ENCODE measurements around the gene FHL2. TPM values are rescaled to one million over a fixed set of nuclear protein-coding genes. Genes with fewer than 3 reads are reported as not detected.

FHL2 gene
- total and polyA plus RNA-seq, 8 donors: 1.4 to 9.1 (median 3.9) TPM

DNA sequence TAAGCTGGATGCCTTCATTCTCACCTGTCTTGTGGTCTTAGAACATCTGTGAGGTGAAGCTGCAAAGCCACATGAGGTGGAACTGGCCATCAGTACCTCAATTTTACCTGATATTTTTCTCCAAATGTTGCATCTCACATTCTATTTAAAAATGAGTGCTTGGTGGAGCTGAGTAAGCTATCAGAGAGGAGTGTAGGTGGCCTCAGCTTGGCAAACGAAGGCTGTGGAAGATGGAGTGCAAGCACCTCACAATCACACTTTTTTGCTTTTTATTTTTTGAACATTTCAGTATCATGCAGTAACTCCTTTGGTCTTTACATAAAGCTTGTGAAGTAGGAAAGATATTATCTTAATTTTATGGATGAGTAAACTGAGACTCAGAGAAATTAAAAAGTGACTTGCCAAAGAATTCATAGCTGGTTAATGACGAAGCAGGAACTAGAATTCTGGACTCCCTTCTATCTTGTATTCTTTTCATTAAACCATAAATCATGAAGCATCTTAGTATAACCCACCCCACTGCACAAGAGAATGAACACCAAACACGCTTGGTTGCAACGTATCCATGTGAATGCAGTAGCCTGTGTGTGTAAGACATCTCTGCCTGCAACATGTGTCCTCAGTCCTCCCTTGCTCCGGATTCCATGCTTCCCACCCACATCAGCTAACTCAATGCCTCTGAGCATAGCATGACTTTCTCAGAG is 34.3 kb downstream of the FHL2 start:
- H3K27ac ChIP-seq: no peak overlapping the region
- H3K4me1 ChIP-seq: no peaks in the 10 kb centered on the region
- no peaks in the 10 kb centered on the region for H3K9me3 ChIP-seq
- FAIRE-seq (no peak), DNase-seq (no peak), ATAC-seq (no peak)
- 58 to 61% methylated on average over 5 of the region's 5 CpGs for WGBS, 2 donors
- H3K36me3 ChIP-seq: peaks cover 0 to 5% (median 0%) of the 10 kb centered on the region in 3 donors
- TF ChIP-seq, protein P1, sequence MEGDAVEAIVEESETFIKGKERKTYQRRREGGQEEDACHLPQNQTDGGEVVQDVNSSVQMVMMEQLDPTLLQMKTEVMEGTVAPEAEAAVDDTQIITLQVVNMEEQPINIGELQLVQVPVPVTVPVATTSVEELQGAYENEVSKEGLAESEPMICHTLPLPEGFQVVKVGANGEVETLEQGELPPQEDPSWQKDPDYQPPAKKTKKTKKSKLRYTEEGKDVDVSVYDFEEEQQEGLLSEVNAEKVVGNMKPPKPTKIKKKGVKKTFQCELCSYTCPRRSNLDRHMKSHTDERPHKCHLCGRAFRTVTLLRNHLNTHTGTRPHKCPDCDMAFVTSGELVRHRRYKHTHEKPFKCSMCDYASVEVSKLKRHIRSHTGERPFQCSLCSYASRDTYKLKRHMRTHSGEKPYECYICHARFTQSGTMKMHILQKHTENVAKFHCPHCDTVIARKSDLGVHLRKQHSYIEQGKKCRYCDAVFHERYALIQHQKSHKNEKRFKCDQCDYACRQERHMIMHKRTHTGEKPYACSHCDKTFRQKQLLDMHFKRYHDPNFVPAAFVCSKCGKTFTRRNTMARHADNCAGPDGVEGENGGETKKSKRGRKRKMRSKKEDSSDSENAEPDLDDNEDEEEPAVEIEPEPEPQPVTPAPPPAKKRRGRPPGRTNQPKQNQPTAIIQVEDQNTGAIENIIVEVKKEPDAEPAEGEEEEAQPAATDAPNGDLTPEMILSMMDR (IDR thresholded peaks at IDR 0.05): no peak
- H3K27me3 ChIP-seq: no peaks in the 10 kb centered on the region
- H3K4me3 ChIP-seq: no peak overlapping the region
- intact Hi-C loops (cut with DNase I): no loop called here

DNA sequence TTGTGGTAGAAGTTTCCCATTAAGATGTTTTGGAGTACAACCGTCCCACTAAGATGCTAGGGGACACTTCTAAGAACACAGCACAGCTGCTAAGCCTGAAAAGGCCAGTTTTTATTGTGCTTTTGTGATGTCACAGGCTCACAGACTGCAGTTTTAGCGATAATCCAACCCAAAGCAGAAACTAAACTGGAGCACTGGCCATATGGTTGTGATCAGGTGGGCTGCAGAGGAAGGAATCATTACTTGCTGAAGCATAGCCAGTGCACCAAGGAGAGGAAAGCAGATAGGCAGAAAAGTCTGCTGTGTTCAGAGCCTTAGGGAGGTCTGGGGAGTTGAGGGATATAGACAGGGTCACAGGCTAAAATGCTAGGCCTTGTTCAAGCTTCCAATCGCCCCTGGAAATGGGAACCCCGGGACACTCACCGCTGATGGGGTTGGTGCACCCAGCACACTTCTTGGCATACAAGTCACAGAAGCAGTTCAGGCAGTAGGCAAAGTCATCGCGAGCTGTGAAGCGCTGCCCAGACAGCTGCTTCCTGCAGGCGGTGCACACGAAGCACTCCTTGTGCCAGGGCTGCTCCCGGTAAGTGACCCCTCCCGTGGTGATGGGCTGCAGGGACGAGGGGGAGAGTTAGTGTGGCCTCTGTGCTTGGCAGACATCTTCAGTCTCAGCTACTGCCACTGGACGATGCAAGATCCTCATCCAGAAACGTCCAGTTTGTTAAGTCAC is 35.8 kb downstream of the FHL2 start:
- no peak for ATAC-seq

DNA sequence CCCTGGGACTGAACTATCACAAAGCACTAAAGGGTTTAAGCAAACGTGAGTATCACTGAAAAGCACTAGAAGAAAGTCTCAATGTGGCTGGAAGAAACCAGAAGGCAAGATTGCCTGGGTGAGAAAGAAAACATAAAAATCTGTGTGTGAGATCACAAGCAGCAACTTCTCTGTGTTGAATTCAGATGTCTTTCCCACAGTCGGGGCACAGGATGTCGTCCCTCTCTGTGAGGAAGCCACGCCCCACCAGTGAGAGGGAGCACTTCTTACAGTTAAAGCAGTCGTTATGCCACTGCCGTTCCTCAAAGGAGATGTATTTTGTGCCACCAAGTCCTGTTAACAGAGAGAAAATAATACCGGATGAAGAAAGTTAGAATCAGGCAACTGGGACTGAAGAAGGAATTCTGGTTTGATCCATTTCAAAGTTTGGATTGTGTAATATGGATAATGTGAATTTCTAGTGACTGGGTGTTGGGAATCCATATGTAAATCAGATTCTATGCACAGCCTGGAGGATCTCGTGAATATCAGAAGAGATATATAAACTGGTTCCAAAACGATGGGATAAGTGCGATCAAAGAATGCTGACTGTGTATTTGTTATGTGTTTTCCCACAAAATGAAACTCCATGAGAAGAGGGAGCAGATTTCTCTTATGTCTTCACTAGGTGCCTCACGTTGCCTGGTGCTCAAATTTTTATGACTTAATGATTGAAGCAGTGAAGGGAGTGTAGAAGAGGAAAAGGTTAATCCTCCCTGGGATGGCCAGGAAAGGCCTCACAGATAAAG is 37.6 kb downstream of the FHL2 start:
- no peak overlapping the region for H3K27ac ChIP-seq
- H3K4me3 ChIP-seq: no peak overlapping the region
- intact Hi-C loops (cut with DNase I): no loop called here
- peaks cover 0 to 5% (median 0%) of the 10 kb centered on the region in 3 donors for H3K36me3 ChIP-seq
- H3K4me1 ChIP-seq: no peaks in the 10 kb centered on the region
- H3K9me3 ChIP-seq: no peaks in the 10 kb centered on the region
- ATAC-seq (no peak), FAIRE-seq (no peak), DNase-seq (no peak)
- no peaks in the 10 kb centered on the region for H3K27me3 ChIP-seq
- 80 to 85% methylated on average over 11 of the region's 11 CpGs for WGBS, 2 donors
- TF ChIP-seq, protein P1 (IDR thresholded peaks at IDR 0.05): no peak

More for the DNA sequence above, 35.8 kb downstream of the FHL2 start:
- no peaks in the 10 kb centered on the region for H3K9me3 ChIP-seq
- intact Hi-C loops (cut with DNase I): no loop called here
- H3K27ac ChIP-seq: no peak overlapping the region
- DNase-seq (no peak), FAIRE-seq (no peak)
- no peaks in the 10 kb centered on the region for H3K4me1 ChIP-seq
- TF ChIP-seq, protein P1 (IDR thresholded peaks at IDR 0.05): no peak
- H3K27me3 ChIP-seq: no peaks in the 10 kb centered on the region
- no peak overlapping the region for H3K4me3 ChIP-seq
- WGBS, 2 donors: 68 to 77% methylated on average over 15 of the region's 15 CpGs
- H3K36me3 ChIP-seq: peaks cover 0 to 5% (median 0%) of the 10 kb centered on the region in 3 donors

DNA sequence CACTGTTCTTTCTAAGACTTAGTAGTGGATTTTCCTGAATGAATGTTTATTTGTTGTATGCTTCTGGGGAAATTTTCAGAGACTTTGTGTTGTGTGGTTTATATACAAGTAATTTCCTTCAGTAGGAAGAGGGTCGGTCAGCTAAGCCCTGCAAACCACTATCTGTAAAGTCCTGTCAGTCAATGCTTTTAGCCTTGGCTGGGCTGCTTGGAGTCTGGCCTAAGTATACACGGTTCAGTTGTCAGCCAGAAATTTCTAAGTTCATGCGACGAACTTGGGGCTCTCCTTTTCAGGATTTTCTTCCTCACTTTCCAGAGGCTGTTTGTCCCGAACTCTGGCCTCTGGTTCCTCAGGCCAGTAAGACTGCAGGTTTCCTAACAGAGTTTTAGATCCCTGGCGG is 40.3 kb downstream of the FHL2 start:
- ATAC-seq (peak in 1 of 4 donors; percentile 62), FAIRE-seq (no peak), DNase-seq (no peak)
- Histone ChIP-seq H3K9me3 (no peaks in the 10 kb centered on the region), H3K4me1 (no peaks in the 10 kb centered on the region), H3K36me3 (peaks cover 0 to 9% (median 0%) of the 10 kb centered on the region in 3 donors), H3K4me3 (no peak overlapping the region), H3K27ac (no peak overlapping the region), H3K27me3 (no peaks in the 10 kb centered on the region)
- WGBS, 2 donors: 53 to 62% methylated on average over 6 of the region's 6 CpGs
- TF ChIP-seq, protein P1 (IDR thresholded peaks at IDR 0.05): no peak
- intact Hi-C loops (cut with DNase I): no loop called here
